Panc1 (cell line): ENCODE data around the gene C1orf87. TPM values are rescaled to one million over a fixed set of nuclear protein-coding genes. Genes with fewer than 3 reads are reported as not detected.

Experiments
- ATAC-seq: fragments of 200-7000 bp; cut with Tn5 transposase; 2 replicates; pipeline ENCODE4 v1.9.1; 2020; ENCODE audit warnings: mild to moderate bottlenecking, moderate library complexity
- BruUV-seq: library from RNA; stranded (reverse); fragments of 400-500 nt; replicated peaks from 2 replicates; lab custom pipeline; 2021; lab: Mats Ljungman, UMichigan
- CTCF ChIA-PET: fragments of 300-600 bp; sonication (Branson Sonifier 250); formaldehyde crosslinking; loops from one replicate; lab custom pipeline; 2022; ENCODE audit warnings: antibody characterized with exemption; lab: Charles Lee
- POLR2A ChIA-PET: fragments of 300-600 bp; sonication (Branson Sonifier 250); formaldehyde crosslinking; loops from one replicate; lab custom pipeline; 2022; ENCODE audit warnings: antibody characterized with exemption; lab: Charles Lee
- DNase-seq: peaks from one replicate; pipeline ENCODE4 v3.0.0-alpha.2; 2010; ENCODE audit warnings: low read depth, low spot score
- H3K27ac ChIP-seq: 2 replicates; pipeline ENCODE4 v1.5.1; 2011; ENCODE audit warnings: mild to moderate bottlenecking, low read length, inconsistent platforms
- H3K27me3 ChIP-seq: fragments of 200-500 bp; sonication (Bioruptor generic); 2 replicates; pipeline ENCODE4 v1.6.0; 2014; ENCODE audit warnings: low read length, inconsistent platforms; ENCODE audit not compliant: control insufficient read depth, insufficient read depth
- H3K36me3 ChIP-seq: fragments of 200-500 bp; sonication (Bioruptor generic); 2 replicates; pipeline ENCODE4 v1.5.1; 2014; ENCODE audit warnings: inconsistent platforms, mild to moderate bottlenecking, low read length, moderate library complexity; ENCODE audit not compliant: control insufficient read depth, insufficient read depth
- H3K4me1 ChIP-seq: 2 replicates; pipeline ENCODE4 v1.5.1; 2011; ENCODE audit warnings: inconsistent platforms, mild to moderate bottlenecking, low read length, moderate library complexity; ENCODE audit not compliant: control insufficient read depth, insufficient read depth
- H3K4me3 ChIP-seq, 2 experiments: 2 replicates each; pipeline ENCODE4 v1.5.1; 2011 to 2012; ENCODE audit warnings: low read depth in 2 of 2, low read length in 2 of 2, mild to moderate bottlenecking in 2 of 2, inconsistent platforms in 1 of 2, moderate library complexity in 1 of 2
- H3K9me3 ChIP-seq: fragments of 200-500 bp; sonication (Bioruptor generic); 2 replicates; pipeline ENCODE4 v1.5.1; 2014; ENCODE audit warnings: low read depth, mild to moderate bottlenecking, inconsistent platforms, low read length, moderate library complexity; ENCODE audit not compliant: control insufficient read depth, insufficient read depth
- POLR2AphosphoS5 ChIP-seq: IDR thresholded peaks from 2 replicates; pipeline ENCODE4 v1.6.1; 2012; ENCODE audit warnings: mild to moderate bottlenecking, low read depth, low read length, moderate library complexity
- TCF7L2 ChIP-seq: IDR thresholded peaks from 2 replicates; pipeline ENCODE4 v1.6.1; 2011; ENCODE audit warnings: mild to moderate bottlenecking, low read depth, low read length, inconsistent platforms
- in situ Hi-C: cut with HindIII; loops from 2 replicates; pipeline ENCODE4 v1.10.0; 2016; ENCODE audit warnings: low sequenced_read_pairs, low pct_unique_long_range_greater_than_20kb
- intact Hi-C: fragments of 100-400 bp; cut with micrococcal nuclease; formaldehyde crosslinking; loops from one replicate; pipeline ENCODE4 v1.10.0; 2022; ENCODE audit not compliant: unreplicated experiment
- total RNA-seq: library from RNA; stranded (reverse); gene quantifications from one replicate; pipeline ENCODE4 v1.2.1, GENCODE V29; 2021; ENCODE audit not compliant: unreplicated experiment
- TF ChIP-seq, protein P1 (sequence below): fragments of 450-650 bp; IDR thresholded peaks from 2 replicates; pipeline ENCODE4 v1.5.1; 2017; ENCODE audit warnings: mild to moderate bottlenecking
- TF ChIP-seq, protein P2 (sequence below), 2 experiments: IDR thresholded peaks; 2 replicates each; pipeline ENCODE4 v1.6.1; 2011 to 2012; ENCODE audit warnings: low read depth in 2 of 2, control low read depth in 1 of 2, low read length in 1 of 2, mild to moderate bottlenecking in 1 of 2, moderate library complexity in 1 of 2; ENCODE audit not compliant: insufficient read depth in 1 of 2

Gene C1orf87
- total RNA-seq, 1 experiment from 2014 or later, result not detected

DNA sequence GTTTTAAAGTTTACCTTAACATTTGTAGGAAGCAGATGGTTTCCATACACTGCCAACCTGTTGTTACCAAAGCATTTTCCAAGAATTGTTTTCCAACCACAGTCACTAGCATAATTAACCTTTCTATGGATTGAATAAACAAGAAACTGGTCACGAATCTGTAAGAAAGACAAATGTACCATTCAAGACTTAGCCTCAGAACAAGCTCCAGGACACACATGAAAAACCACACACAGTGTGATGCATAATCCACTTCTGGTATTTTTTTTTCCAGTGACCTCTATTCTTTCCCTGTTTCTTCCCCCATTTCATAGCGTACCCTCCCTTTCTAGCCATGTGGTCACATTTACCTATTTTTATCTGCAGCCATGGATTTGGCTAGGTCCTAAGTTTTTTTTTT lies 29.6 kb upstream of the C1orf87 start:
- no TSS peak for BruUV-seq
- intact Hi-C loops (no loop called here), in situ Hi-C loops (no loop called here)
- Histone ChIP-seq H3K36me3 (no peaks in the 10 kb centered on the region), H3K27me3 (no peaks in the 10 kb centered on the region), H3K9me3 (no peaks in the 10 kb centered on the region), H3K27ac (no peak overlapping the region), H3K4me1 (no peaks in the 10 kb centered on the region), H3K4me3 (no peak overlapping the region)
- CTCF ChIA-PET, result no interaction called here
- POLR2A ChIA-PET, result no interaction called here
- TF ChIP-seq, protein P1, sequence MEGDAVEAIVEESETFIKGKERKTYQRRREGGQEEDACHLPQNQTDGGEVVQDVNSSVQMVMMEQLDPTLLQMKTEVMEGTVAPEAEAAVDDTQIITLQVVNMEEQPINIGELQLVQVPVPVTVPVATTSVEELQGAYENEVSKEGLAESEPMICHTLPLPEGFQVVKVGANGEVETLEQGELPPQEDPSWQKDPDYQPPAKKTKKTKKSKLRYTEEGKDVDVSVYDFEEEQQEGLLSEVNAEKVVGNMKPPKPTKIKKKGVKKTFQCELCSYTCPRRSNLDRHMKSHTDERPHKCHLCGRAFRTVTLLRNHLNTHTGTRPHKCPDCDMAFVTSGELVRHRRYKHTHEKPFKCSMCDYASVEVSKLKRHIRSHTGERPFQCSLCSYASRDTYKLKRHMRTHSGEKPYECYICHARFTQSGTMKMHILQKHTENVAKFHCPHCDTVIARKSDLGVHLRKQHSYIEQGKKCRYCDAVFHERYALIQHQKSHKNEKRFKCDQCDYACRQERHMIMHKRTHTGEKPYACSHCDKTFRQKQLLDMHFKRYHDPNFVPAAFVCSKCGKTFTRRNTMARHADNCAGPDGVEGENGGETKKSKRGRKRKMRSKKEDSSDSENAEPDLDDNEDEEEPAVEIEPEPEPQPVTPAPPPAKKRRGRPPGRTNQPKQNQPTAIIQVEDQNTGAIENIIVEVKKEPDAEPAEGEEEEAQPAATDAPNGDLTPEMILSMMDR, result no peak
- no peak for TF ChIP-seq POLR2AphosphoS5
- no peak for TF ChIP-seq TCF7L2
- TF ChIP-seq, protein P2, sequence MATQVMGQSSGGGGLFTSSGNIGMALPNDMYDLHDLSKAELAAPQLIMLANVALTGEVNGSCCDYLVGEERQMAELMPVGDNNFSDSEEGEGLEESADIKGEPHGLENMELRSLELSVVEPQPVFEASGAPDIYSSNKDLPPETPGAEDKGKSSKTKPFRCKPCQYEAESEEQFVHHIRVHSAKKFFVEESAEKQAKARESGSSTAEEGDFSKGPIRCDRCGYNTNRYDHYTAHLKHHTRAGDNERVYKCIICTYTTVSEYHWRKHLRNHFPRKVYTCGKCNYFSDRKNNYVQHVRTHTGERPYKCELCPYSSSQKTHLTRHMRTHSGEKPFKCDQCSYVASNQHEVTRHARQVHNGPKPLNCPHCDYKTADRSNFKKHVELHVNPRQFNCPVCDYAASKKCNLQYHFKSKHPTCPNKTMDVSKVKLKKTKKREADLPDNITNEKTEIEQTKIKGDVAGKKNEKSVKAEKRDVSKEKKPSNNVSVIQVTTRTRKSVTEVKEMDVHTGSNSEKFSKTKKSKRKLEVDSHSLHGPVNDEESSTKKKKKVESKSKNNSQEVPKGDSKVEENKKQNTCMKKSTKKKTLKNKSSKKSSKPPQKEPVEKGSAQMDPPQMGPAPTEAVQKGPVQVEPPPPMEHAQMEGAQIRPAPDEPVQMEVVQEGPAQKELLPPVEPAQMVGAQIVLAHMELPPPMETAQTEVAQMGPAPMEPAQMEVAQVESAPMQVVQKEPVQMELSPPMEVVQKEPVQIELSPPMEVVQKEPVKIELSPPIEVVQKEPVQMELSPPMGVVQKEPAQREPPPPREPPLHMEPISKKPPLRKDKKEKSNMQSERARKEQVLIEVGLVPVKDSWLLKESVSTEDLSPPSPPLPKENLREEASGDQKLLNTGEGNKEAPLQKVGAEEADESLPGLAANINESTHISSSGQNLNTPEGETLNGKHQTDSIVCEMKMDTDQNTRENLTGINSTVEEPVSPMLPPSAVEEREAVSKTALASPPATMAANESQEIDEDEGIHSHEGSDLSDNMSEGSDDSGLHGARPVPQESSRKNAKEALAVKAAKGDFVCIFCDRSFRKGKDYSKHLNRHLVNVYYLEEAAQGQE (IDR thresholded peaks at IDR 0.05; ENCODE audit: insufficient read depth in 1 of 2, low read depth in 2 of 2, low read length in 1 of 2), result no peak
- no peak for DNase-seq
- ATAC-seq, result no peak

DNA sequence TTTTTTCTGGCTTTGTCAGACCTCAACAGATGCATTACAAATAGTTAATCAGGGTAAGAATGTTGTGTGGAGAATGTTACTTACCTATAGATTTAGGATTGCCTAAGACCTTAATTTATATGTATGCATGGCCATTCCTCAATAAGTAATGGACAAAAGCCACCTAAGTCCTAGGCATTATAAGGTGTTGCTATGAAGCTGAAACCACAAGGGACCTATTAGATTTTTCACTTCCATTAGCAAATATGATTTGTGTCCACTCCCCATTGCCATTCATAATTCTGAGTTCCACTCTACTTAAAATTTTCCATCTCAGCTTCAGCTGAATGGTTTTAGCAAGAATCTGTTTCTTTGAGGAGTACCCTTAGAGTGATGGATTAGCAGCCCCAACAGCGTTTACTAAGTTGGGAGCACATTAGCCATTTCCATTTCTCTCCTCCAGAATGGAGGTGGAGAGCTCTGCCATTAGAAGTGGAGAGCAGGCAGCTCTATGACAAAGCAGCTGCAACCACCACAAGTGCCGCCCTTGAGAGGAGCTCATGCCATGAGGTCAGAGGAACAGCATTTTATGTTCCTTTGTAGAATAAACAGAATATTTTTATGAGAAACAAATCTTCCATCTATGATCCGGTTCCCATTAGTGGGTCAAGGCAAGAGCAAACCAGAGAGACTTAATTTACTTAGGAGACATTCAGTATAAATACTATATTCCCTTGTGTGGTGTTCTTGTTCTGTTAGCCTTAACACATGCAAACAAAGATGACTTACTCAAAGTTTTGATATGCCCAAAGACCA lies 28.9 kb upstream of the C1orf87 start:
- no TSS peak for BruUV-seq
- ATAC-seq (no peak), DNase-seq (no peak)
- Histone ChIP-seq H3K4me1 (no peaks in the 10 kb centered on the region), H3K4me3 (no peak overlapping the region), H3K9me3 (no peaks in the 10 kb centered on the region), H3K27me3 (no peaks in the 10 kb centered on the region), H3K36me3 (no peaks in the 10 kb centered on the region), H3K27ac (no peak overlapping the region)
- intact Hi-C loops, result no loop called here
- ChIA-PET CTCF (no interaction called here), POLR2A (no interaction called here)
- in situ Hi-C loops, result no loop called here
- TF ChIP-seq TCF7L2 (no peak), POLR2AphosphoS5 (no peak)
- TF ChIP-seq, protein P2 (IDR thresholded peaks at IDR 0.05; ENCODE audit: insufficient read depth in 1 of 2, low read depth in 2 of 2, low read length in 1 of 2), result no peak
